ENCODE data around the gene BMPR1B. TPM values are rescaled to one million over a fixed set of nuclear protein-coding genes. Genes with fewer than 3 reads are reported as not detected.

Gene BMPR1B
- total RNA-seq, 1 experiment from 2014 or later = not detected

GRCh38 chr4:94814237-94814636 is 56.5 kb downstream of the BMPR1B start:
- ChIA-PET RAD21 (ENCODE audit: low non-redundant PET in 1 of 2, low total read pairs in 2 of 2, uncharacterized antibody in 2 of 2, unreplicated experiment in 2 of 2) (no interaction called here), POLR2A (no interaction called here), CTCF (no interaction called here)
- Histone ChIP-seq H3K9me2 (ENCODE audit: insufficient read depth) (no peaks in the 10 kb centered on the region), H3K4me2 (ENCODE audit: low read length) (no peak overlapping the region), H3K4me1 (ENCODE audit: control insufficient read depth in 1 of 2, insufficient read depth in 2 of 2, low read length in 2 of 2) (no peaks in the 10 kb centered on the region), H2AFZ (ENCODE audit: low read depth, low read length, poor library complexity, severe bottlenecking) (no peak overlapping the region), H3K79me2 (ENCODE audit: insufficient read depth, low read length) (no peaks in the 10 kb centered on the region), H4K20me1 (ENCODE audit: insufficient read depth) (no peaks in the 10 kb centered on the region), H3K27ac (ENCODE audit: low read depth, low read length) (no peak overlapping the region), H3K9ac (ENCODE audit: low read length) (no peak overlapping the region), H3K27me3 (ENCODE audit: insufficient read depth, low read length) (no peaks in the 10 kb centered on the region), H3K9me3 (ENCODE audit: control insufficient read depth in 1 of 2, insufficient read depth in 1 of 2, low read depth in 1 of 2, low read length in 2 of 2) (no peaks in the 10 kb centered on the region), H3K4me3 (replicated peaks in 1 of 2; ENCODE audit: low read depth in 1 of 2, low read length in 2 of 2) (no peak overlapping the region), H3K36me3 (ENCODE audit: control insufficient read depth in 1 of 2, insufficient read depth in 2 of 2, low read length in 2 of 2) (no peaks in the 10 kb centered on the region)
- TF ChIP-seq, protein P1, sequence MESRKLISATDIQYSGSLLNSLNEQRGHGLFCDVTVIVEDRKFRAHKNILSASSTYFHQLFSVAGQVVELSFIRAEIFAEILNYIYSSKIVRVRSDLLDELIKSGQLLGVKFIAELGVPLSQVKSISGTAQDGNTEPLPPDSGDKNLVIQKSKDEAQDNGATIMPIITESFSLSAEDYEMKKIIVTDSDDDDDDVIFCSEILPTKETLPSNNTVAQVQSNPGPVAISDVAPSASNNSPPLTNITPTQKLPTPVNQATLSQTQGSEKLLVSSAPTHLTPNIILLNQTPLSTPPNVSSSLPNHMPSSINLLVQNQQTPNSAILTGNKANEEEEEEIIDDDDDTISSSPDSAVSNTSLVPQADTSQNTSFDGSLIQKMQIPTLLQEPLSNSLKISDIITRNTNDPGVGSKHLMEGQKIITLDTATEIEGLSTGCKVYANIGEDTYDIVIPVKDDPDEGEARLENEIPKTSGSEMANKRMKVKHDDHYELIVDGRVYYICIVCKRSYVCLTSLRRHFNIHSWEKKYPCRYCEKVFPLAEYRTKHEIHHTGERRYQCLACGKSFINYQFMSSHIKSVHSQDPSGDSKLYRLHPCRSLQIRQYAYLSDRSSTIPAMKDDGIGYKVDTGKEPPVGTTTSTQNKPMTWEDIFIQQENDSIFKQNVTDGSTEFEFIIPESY (IDR thresholded peaks at IDR 0.05; ENCODE audit: extremely low read depth, insufficient replicate concordance, low read length) = no peak
- TF ChIP-seq ATF3 (IDR thresholded peaks at IDR 0.05) = no peak
- no peak for TF ChIP-seq RAD21 (IDR thresholded peaks at IDR 0.05; ENCODE audit: low read depth)
- no peak for TF ChIP-seq REST (IDR thresholded peaks at IDR 0.05; ENCODE audit: low read depth)
- no peak for TF ChIP-seq YY1 (IDR thresholded peaks at IDR 0.05; ENCODE audit: extremely low read depth, insufficient replicate concordance, low read depth, low read length)
- no peak for TF ChIP-seq POLR2A (IDR thresholded peaks at IDR 0.05; ENCODE audit: borderline replicate concordance, extremely low read depth, insufficient read depth, insufficient read length)
- no peak for TF ChIP-seq CBX3 (IDR thresholded peaks at IDR 0.05; ENCODE audit: low read depth)
- DNase-seq (ENCODE audit: low read depth, low spot score) (no peak), ATAC-seq (no peak)
- intact Hi-C loops (cut with micrococcal nuclease) = no loop called here
- no TSS peak for BruUV-seq (replicated peaks)

Data from HCT116 (cell line).